Measurements from ENCODE around the gene CD55.
"Not testable (repeated sequence)": the region's sequence is repeated elsewhere in the genome, so short reads cannot be mapped to it uniquely, and the experiment has no call there.

The CD55 gene

DNA sequence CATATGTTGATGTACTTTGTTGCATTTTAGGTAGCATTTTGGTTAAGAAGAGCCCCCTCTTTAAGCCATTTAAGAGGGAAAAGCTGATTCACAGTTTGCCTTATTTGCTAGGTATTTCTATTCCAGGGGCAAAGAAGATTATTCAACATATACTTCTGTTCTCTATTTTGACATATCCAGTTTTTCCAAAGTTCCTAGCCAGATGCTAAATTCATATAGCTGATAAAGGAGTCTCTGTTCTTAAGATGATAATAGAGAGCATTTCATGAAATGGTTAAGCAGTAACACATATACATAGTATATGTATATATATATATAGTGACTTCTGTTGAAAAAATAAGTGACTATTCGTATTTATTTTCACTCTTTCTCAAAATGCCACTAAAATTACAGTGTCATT, 15.5 kb upstream of the CD55 start:
- no peak for DNase-seq (ENCODE audit: low read depth in 2 of 2)

DNA sequence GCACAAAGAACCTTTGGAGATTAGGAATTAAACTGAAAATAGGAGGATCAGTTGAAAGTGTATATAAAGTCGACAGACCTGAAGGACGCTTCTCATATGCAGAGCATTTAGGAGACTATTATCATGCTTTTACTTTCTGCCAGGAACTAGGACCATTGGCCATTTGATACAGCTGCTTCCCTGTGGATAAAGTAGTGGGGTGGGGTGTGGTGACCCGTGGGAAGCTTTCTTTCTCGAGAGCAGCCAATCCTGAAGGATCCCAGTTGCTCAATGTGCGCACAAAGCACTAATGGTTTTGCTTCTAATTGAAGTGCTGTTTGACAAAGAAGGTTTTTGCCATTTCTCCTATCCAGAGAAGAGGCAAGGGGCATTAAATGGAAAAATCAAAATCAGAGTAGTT, 14.9 kb upstream of the CD55 start:
- DNase-seq (ENCODE audit: low read depth in 2 of 2): no peak

DNA sequence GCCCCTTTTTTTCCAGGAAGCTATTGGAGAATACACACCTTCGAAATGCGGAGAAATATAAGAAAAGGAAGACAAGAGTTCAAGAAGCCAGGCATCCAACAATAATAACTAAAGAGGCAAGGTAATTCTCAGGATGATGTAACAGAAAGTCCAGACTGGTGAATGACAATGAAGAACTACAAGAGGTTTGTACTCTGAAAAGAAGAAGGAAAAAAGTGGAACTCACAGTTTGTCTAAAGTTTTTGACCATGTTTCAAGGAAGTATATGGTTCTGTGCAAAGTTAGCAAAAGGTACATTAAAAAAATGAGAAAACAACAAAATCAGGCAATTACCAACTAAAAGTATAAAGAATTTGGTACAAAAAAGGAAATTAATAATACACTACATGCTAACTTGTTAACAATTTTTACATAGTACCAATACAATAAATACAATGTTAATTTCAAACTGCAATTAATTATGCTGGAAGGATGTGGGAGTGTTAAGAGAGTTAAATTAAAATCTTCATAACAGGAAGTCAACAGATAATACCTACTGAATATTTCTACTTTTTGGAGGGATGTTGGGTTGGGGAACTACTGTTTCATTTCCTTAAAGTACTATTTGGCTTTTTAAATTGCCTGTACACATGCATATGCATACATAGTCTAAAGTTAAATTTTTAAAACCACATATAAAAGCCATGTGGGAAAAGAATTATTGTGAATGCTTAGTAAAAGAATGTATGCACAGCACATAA, 12.9 kb upstream of the CD55 start:
- DNase-seq (ENCODE audit: low read depth in 2 of 2): no peak

DNA sequence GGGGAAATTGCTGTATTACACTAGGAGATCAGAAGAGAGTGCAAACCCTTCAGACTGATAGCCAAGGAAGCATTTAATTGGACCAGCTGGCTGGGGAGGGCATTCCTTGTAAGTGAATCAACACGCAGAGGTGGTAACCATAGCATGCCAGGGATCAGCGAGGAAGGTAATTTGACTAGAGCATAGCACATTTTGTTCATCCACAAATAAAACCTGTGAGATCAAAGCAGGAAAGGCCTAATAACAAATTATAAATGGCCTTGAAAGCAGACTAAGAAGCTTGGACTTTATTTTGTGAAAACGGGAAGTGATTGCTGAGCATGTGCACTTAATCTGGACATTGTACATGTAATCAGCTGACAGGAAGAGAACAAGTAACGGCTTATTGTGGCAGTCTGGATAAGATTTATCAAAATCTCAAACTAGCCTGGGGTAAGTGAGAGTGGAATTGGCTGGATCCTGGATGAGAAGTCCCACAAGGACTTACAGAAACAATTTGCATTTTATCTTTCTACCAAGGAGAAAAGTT, 11.7 kb upstream of the CD55 start:
- DNase-seq (ENCODE audit: low read depth in 2 of 2): no peak

DNA sequence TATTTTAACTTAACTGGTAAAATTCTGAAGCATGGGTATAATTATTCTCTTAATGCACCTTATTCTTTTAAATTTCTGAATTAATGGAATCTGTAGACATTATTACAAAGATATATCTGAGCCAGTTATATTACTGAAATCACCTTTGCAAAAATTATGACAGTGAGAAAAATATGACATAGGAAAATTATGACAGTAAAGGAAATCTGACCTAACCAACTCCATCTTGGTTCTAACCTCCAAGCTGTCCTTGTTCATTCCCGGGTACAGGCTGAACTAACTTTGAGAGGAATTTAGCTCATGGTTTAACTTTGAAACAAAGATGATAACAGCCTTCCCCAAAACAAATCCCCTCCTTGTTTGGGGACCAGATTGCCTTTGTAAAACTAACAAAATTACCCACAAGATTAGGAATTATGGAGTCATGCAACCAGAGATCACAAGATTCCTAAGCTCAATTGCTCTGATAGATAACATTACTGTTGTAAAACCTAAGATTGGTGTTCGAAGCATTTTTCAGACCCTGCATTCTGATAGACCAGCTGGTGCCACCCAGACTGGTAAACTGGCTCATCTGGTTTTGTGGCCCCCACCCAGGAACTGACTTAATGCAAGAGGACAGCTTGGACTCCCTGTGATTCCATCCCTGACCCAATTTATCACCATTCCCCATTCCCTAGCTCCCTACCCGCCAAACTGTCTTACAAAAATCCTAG, 9.4 kb upstream of the CD55 start:
- no peak for DNase-seq (ENCODE audit: low read depth in 2 of 2)

DNA sequence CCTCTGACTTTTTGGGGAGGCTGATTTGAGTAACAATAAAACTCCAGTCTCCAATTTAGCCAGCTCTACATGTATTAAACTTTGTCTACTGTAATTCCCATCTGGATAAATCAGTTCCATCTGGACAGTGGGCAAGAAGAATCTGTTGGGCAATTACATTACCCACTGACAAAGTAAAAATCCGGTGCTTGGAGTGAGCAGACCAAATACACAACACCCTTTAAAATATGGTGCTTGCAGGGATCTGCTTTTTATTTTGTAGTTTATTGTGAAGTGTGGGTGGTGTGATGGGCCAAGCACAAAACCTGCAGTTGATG, 8.9 kb upstream of the CD55 start:
- no peak for DNase-seq (ENCODE audit: low read depth in 2 of 2)

DNA sequence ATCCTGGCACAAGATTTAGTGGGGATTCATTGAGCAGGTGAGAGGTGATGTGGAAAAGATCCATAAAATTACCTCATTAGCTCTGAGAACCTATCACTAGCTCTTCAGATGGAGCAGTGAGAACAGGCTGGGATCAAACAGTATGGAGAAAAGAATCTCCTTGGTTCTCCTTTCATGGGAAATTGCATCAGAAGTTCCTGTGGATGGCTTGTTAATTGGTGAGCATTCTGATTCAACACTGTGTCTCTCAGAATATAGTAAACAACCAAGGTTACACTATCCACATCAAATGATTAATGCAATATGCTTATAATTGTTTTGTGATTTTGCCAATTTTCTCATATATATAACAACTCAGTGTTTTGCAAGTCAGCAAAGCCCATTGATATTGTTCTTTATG, 8.3 kb upstream of the CD55 start:
- DNase-seq (ENCODE audit: low read depth in 2 of 2): no peak

DNA sequence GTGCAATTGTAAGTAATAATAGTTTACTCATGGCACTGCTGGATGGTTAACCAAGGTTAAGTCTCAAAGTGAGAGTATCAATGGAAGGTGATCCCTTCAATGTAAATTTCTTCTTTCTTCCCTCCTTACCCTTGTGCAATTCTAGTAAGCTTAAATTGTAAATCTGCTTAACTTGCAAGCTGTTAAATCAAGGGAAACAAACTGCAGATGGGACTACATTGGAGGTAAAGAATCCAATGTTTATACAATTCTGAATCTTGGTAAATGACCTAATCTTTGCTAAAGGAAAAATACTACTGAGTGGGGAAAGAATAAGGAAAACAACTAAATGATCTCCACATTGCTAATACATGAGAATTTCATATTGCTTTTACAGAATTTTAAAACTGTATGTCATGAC, 6.7 kb upstream of the CD55 start:
- no peak for DNase-seq (ENCODE audit: low read depth in 2 of 2)

DNA sequence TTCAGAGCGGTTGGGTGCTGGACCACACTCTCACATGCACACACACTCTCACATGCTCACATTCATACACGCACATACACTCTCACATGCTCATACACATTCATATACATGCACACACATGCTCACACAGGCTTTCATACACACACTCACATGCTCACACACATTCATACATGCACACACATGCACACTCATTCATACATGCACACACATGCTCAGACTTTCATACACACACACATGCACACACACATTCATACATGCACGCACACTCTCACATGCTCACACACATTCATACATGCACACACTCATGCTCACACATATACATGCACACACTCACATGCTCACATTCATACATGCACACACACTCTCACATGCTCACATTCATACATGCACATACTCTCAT, 6.0 kb upstream of the CD55 start:
- DNase-seq (ENCODE audit: low read depth in 2 of 2): no peak

DNA sequence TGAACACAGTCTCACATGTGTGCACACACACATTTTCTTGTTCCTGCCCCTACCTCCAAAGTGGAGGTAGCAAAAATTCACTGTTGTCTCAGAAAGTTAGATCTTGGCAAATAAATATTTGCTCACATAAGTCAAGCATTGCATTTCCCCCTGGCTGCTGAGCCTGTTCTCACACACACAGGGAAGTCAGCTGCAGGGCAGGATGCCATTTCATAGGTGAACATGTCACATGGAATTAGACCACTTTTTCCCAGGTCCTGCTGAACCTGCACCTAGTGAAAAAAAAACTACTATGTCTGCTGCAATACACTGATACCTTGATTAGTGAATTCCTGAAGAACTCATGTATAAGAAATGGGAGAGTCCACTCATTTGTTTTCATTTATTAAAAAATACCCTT, 5.3 kb upstream of the CD55 start:
- DNase-seq (ENCODE audit: low read depth in 2 of 2): no peak

DNA sequence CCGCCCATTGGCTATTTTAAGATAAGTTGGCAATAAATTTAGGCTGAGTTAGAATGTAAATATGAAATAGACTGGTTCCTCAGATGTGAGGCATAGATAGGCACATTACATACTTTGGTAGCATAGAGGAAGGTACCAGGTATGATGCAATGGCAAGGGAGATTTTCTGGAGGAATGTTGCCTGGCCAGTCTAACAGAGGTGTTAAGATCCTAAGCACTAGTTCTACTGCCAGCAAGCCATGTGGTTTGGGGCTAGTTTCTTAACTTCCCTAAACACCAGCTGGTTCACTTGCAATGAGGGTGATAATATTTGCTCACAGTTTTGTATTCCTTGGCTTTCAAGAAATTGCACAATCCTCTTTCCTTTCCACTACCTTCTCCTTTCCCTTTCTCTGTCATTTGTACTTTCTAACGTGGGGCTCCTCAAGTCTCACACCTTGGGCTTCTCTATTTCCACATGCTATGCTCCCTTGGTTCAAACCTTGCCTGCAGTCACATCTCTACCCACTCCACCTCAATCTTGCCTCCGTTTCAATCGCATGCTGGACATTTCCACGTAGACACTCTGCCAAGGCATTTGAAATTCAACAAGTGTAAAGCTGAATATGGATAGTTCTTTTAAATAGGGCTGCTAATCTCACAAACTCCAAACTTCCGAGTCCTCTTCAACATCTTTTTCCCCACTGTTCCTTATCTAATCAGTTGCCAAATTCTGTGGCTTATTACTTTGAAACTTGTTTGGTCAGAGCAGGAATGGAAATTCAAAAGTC, 4.7 kb upstream of the CD55 start:
- no peak for DNase-seq (ENCODE audit: low read depth in 2 of 2)

DNA sequence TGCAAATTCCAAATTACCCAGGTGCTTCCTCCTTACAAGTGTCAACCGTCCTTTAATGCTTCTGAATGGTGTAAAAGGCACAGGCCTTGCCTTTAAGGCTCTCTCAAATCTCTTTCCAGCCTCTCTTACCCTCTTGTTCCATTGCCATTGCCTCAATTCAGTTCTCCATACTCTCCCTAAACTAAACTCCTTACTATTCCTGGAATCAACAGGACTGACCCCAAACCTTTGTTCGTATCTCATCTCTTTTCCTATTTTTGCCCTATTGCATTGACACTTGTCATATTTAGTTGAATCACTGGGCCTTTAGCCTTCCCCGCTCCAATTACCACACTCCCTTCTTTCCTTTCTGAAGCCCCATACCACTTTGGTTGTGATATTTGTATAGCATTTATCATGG, 3.9 kb upstream of the CD55 start:
- DNase-seq (ENCODE audit: low read depth in 2 of 2): no peak

DNA sequence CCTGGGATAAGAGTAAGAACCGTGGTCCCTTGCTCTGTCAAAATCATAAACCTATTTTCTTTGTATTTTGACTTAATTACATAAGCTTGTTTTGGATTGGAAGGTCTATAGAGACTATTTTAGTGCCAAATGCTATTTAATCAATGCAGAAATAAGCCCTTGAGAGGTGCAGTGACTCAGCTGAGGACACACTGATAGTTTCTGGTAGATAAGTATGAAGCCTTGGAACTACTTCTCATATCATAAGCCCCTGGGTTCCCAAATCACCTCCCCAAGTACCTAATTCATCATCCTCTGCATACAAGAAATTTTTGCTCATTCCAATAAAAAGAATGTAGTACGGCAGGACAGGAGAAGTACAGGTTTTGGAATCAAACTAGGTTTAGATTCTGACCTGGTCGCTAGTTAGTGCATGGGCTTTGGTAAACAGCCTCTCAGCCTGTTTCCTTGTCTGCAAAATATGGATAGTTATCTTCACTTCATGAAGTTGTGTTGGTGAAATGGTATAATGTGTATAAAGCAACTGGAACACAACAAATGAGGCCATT, 3.3 kb upstream of the CD55 start:
- no peak for DNase-seq (ENCODE audit: low read depth in 2 of 2)

DNA sequence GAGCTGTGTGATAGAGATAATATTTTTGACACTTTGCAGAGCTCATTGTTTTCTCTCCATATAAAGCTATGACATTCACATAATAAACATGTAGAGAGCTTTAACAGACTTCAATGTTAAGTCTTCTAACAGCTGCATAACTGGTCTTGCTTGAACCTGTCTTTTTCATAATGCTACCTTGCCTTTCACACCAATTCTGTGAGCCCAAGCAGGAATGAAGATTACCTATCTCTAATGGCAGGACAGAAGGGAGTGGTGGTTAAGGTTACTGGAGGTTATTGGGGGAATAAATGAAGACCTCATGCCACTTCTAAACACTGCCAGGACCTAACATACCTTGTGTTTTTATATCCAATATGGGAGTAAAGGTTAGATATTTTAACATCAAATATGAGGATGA, 2.3 kb upstream of the CD55 start:
- DNase-seq (ENCODE audit: low read depth in 2 of 2): no peak

DNA sequence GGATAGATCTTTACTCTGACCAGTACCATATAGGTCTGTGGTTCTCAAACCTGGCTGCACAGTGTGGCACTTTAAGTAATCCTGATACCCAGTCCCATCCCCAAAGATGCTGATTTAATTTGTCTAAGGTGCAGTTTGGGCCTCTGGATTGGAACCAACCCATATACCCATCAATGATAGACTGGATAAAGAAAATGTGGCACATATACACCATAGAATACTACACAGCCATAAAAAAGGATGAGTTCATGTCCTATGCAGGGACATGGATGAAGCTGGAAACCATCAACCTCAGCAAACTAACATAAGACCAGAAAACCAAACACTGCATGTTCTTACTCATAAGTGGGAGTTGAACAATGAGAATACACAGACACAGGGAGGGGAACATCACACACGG, 1.4 kb upstream of the CD55 start:
- DNase-seq (ENCODE audit: low read depth in 2 of 2): not testable (repeated sequence)

DNA sequence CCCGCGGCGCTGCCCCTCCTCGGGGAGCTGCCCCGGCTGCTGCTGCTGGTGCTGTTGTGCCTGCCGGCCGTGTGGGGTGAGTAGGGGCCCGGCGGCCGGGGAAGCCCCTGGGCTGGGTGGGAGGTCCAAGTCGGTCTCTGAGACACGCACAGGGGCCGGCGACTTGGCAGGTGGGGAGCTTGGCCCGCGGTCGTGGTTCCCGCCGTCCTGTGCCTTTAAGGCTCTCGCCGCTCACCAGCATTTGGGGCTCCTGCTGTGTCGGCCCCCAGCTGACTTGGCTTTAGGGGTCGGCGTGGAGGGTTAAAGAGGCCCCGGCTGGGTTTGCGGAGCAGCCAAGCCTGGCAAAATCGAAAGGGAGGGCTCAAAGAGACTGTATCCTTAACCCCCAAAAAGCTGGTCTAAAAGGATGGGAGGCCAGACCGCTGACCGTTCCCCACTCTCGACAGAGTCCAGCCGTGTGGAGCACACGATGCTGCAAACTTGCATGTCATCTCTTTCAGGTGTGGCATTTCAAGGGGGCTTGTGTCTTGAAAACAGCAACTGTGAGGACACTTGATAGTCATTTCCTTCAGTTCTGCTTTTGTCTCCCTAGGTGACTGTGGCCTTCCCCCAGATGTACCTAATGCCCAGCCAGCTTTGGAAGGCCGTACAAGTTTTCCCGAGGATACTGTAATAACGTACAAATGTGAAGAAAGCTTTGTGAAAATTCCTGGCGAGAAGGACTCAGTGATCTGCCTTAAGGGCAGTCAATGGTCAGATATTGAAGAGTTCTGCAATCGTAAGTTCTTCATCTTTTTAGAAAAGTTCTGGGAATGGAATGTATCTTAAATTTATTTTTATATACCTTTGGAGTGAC, 540 bp downstream of the CD55 start:
- DNase-seq (ENCODE audit: low read depth in 2 of 2): no peak

DNA sequence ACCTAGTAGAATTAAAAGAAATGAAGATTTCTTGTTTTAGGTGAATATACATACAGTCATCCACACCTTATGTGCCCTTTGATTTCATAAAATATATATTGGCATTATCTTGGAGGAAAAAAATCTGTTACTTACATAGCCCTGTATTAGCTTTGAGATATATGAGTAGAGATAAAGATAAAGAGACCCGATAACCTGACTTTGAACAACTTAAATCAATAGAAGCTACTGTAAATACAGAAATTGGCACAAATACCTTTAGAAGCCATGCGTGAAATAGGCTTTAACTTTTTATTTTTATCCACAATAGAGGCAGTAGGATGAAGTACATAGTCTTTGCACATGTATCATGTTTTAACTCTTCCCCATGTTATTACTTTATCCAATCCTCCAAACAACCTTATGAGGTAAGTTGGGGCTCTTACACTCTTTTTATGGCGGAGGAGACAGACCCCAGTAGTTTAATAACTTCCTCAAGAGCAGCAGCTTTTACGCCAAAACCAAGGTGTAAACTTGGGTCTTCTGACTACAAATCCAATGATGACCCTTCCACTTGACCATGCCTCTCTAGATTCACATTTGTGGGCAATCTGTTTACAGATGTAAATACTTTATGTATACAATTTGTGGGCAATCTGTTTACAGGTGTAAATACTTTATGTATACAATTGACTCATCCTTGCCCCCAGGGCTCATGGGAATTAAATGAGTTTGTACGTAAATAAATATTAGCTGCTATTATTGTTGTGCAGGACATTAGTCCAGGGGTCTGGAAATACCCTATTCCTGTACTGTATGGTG, 2.1 kb downstream of the CD55 start:
- DNase-seq (ENCODE audit: low read depth in 2 of 2): no peak

DNA sequence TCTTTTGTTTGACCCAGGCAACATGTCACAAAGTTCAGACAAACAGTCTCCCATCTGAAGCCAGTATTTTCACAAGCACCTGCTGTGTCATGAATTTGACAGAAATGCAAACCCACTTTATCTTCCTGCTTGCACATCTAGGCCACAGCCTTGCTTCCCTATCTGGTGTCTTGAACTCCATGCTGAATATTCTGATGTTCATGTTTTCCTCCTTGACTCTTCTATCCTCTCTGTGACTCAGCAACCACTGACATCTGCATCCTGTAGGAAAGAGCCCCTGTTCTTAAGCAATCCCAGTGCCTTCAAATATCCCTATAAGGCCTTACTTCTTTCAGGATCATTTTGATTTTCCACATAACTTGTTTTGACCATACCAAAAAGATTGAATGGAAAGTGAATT, 6.5 kb downstream of the CD55 start:
- DNase-seq (ENCODE audit: low read depth in 2 of 2): no peak

DNA sequence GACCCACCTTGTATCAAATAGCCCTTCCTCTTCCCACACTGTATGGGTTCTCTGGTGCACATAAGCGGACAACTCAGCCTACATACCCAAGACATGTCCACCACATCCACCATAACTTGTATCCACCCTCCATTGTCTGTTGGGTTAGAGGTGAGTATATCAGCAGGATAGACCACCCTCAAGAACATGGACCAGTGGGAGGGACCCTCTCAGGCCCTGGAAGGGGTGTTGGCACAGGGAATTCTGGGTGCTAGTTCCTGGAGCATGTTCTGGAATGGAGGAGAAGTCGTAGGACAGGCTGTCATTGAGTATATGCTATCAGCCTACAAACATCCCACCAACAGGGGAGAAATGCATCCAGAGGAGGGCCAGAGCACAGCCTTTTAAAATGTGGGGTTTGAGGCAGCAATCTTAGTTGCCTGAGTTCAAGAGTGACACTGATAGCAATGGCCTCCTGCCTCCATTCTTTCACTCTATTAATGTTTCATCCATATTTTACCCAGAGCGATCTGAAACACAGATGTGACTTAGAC, 7.5 kb downstream of the CD55 start:
- no peak for DNase-seq (ENCODE audit: low read depth in 2 of 2)

DNA sequence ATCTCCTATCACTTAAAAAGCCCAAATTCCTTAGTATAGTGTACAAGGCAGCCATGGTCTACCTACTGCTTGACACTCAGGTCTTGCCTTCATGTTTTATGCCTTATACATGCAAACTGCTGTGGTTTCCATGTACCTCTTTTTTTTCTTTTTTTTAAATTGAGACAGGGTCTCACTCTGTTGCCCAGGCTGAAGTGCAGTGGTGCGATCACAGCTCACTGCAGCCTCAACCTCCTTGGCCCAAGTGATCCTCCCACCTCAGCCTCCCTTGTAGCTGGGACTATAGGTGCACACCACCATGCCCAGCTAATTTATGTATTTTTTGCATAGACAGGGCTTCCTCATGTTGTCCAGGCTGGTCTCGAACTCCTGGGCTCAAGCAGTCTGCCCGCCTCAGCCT, 8.0 kb downstream of the CD55 start:
- DNase-seq (ENCODE audit: low read depth in 2 of 2): no peak

Data from stimulated activated CD4-positive, alpha-beta T cell treated with anti-CD3 and anti-CD28 coated beads, Interleukin-15, amount 100 ng/mL, for 48 hours (primary cell).